CD4-positive, alpha-beta memory T cell (primary cell): ENCODE results near the gene ERG28. TPM values are rescaled to one million over a fixed set of nuclear protein-coding genes. Genes with fewer than 3 reads are reported as not detected.
A peak's percentile ranks its signal among the peaks of the same experiment; 100 is the strongest.

ENCODE experiments used
- CTCF ChIA-PET: fragments of 350-600 bp; sonication (Branson Sonifier 250); formaldehyde crosslinking; loops from one replicate; lab custom pipeline; 2021; ENCODE audit warnings: inconsistent platforms; ENCODE audit not compliant: partially characterized antibody; lab: Charles Lee
- POLR2A ChIA-PET: fragments of 350-600 bp; sonication (Branson Sonifier 250); formaldehyde crosslinking; loops from one replicate; lab custom pipeline; 2021; ENCODE audit not compliant: partially characterized antibody; lab: Charles Lee
- DNase-seq, 5 donors: peaks; one replicate each; pipeline versions ENCODE4 v3.0.0 to v3.0.0-alpha.2; 2020 to 2022; ENCODE audit warnings: mixed read lengths in 1 of 5
- H3K27ac ChIP-seq: one replicate; pipeline ENCODE4 v1.7.0; 2013; ENCODE audit warnings: low read depth, low read length
- H3K27me3 ChIP-seq: 2 replicates; pipeline ENCODE4 v1.7.0; 2013; ENCODE audit warnings: mild to moderate bottlenecking, low read length, moderate library complexity; ENCODE audit not compliant: insufficient read depth
- H3K36me3 ChIP-seq: 2 replicates; pipeline ENCODE4 v1.7.0; 2013; ENCODE audit warnings: mild to moderate bottlenecking, low read length, moderate library complexity; ENCODE audit not compliant: insufficient read depth
- H3K4me1 ChIP-seq: 2 replicates; pipeline ENCODE4 v1.7.0; 2013; ENCODE audit warnings: mild to moderate bottlenecking, low read length, moderate library complexity; ENCODE audit not compliant: insufficient read depth
- H3K4me3 ChIP-seq, 2 donors: one replicate each; pipeline ENCODE4 v1.7.0; 2013; ENCODE audit warnings: low read length in 2 of 2, mild to moderate bottlenecking in 1 of 2
- H3K9me3 ChIP-seq, 2 donors: one replicate each; pipeline ENCODE4 v1.7.0; 2013; ENCODE audit warnings: low read length in 2 of 2, control low read depth in 1 of 2; ENCODE audit not compliant: control insufficient read depth in 1 of 2
- H3K27ac Mint-ChIP-seq, 7 donors: one replicate each; pipeline ENCODE4 v1.8.0; 2020 to 2021; ENCODE audit warnings: mixed read lengths in 7 of 7, mild to moderate bottlenecking in 6 of 7, inconsistent platforms in 3 of 7, moderate library complexity in 3 of 7
- H3K27me3 Mint-ChIP-seq, 2 donors: one replicate each; pipeline ENCODE4 v1.8.0; 2020 to 2021; ENCODE audit warnings: mixed read lengths in 2 of 2
- H3K36me3 Mint-ChIP-seq, 2 donors: one replicate each; pipeline ENCODE4 v1.8.0; 2020 to 2021; ENCODE audit warnings: mixed read lengths in 2 of 2, inconsistent platforms in 1 of 2, mild to moderate bottlenecking in 1 of 2
- H3K4me1 Mint-ChIP-seq, 4 donors: one replicate each; pipeline ENCODE4 v1.8.0; 2020 to 2021; ENCODE audit warnings: mixed read lengths in 4 of 4, mild to moderate bottlenecking in 1 of 4
- H3K4me3 Mint-ChIP-seq, 8 donors: one replicate each; pipeline ENCODE4 v1.8.0; 2020 to 2021; ENCODE audit warnings: mixed read lengths in 8 of 8, mild to moderate bottlenecking in 7 of 8, moderate library complexity in 6 of 8, inconsistent platforms in 3 of 8
- H3K9me3 Mint-ChIP-seq, 8 donors: one replicate each; pipeline ENCODE4 v1.8.0; 2020 to 2021; ENCODE audit warnings: mixed read lengths in 8 of 8, mild to moderate bottlenecking in 5 of 8, inconsistent platforms in 3 of 8, moderate library complexity in 1 of 8
- intact Hi-C: fragments of 100-400 bp; cut with micrococcal nuclease; formaldehyde crosslinking; loops from one replicate; pipeline ENCODE4 v1.15.1; 2023
- polyA plus RNA-seq, 2 donors: library from polyadenylated mRNA; unstranded; fragments of 300-500 nt; fragmentation: Illumina TruSeq; gene quantifications; one replicate each; pipeline ENCODE4 v1.2.3, GENCODE V29; 2021
- total RNA-seq, 2 experiments: library from RNA; stranded (reverse); gene quantifications; one replicate each; pipeline ENCODE4 v1.2.3, GENCODE V29; 2021

ERG28 gene
- total RNA-seq (10 to 100 TPM; 12.9 to 13.9 TPM), polyA plus RNA-seq (10 to 100 TPM; 30.5 to 43.2 TPM)

GRCh38 chr14:75660630-75661498, at the start of gene ERG28, which contains the start of gene TTLL5:
Gene ERG28 (minus strand): TSS chr14:75660876. CDS start chr14:75657502, 3,374 bp downstream.
Gene TTLL5 (plus strand): TSS chr14:75661246. CDS start chr14:75663150, 1,904 bp downstream.
- Mint-ChIP-seq H3K4me3 (peak within 1 kb of the TSS; percentile 93 to 99 (median 96)), H3K27me3 (no peaks in the 10 kb centered on the region), H3K9me3 (no peaks in the 10 kb centered on the region), H3K36me3 (peaks cover 0 to 32% of the 10 kb centered on the region in 2 donors), H3K27ac (peak within 1 kb of the TSS; percentile 96 to 99 (median 98)), H3K4me1 (peaks cover 12 to 44% (median 28%) of the 10 kb centered on the region in 4 donors)
- no peaks in the 10 kb centered on the region for H3K27me3 ChIP-seq
- H3K4me3 ChIP-seq = peak within 1 kb of the TSS; percentile 92 to 95
- ChIA-PET CTCF (interaction anchor here (0.8 to 14.1 kb wide), 4 partner anchors 9 to 100 kb away, joined by 3 to 388 read pairs (median 7); partner anchors contain the start of gene FLVCR2), POLR2A (interaction anchor here (0.6 to 2.8 kb wide), 14 partner anchors 14 to 1042 kb away, joined by 3 to 14 read pairs (median 4); partner anchors contain the start of genes BATF, FLVCR2, NEK9 and TGFB3)
- peaks cover 20% of the 10 kb centered on the region for H3K4me1 ChIP-seq
- no peaks in the 10 kb centered on the region for H3K9me3 ChIP-seq
- intact Hi-C loops = loop anchor here (1.0 to 10.0 kb wide), 9 partner anchors 139 to 1358 kb away; partner anchors contain the start of genes ABCD4, BATF, GPATCH2L and IFT43
- DNase-seq = peak; percentile 97 to 99 (median 98)
- H3K36me3 ChIP-seq = peaks cover 12% of the 10 kb centered on the region
- peak within 1 kb of the TSS; percentile 88 for H3K27ac ChIP-seq

GRCh38 chr14:75709207-75709812, 48.6 kb upstream of the ERG28 start:
- no peak overlapping the region for H3K4me3 ChIP-seq
- ChIA-PET POLR2A (interaction anchor here (1.2 kb wide), 2 partner anchors 273 to 276 kb away, joined by 5 to 7 read pairs; partner anchors contain the start of gene IFT43), CTCF (interaction anchor here (0.5 to 5.3 kb wide), 32 partner anchors 9 to 938 kb away, joined by 3 to 126 read pairs (median 4); partner anchors contain the start of genes FLVCR2, IFT43 and TGFB3)
- no peak overlapping the region for H3K4me3 Mint-ChIP-seq
- H3K36me3 Mint-ChIP-seq = peaks cover 24 to 29% of the 10 kb centered on the region in 2 donors
- H3K4me1 ChIP-seq = no peaks in the 10 kb centered on the region
- H3K9me3 ChIP-seq = no peaks in the 10 kb centered on the region
- H3K9me3 Mint-ChIP-seq = no peaks in the 10 kb centered on the region
- peak; percentile 49 to 60 (median 56) for DNase-seq
- H3K27ac ChIP-seq = no peak overlapping the region
- H3K36me3 ChIP-seq = no peaks in the 10 kb centered on the region
- no peaks in the 10 kb centered on the region for H3K4me1 Mint-ChIP-seq
- no peaks in the 10 kb centered on the region for H3K27me3 ChIP-seq
- intact Hi-C loops = loop anchor here (5.0 kb wide), 2 partner anchors 643 to 938 kb away; no protein-coding TSS in a partner anchor
- no peaks in the 10 kb centered on the region for H3K27me3 Mint-ChIP-seq
- no peak overlapping the region for H3K27ac Mint-ChIP-seq

- H3K27me3 ChIP-seq = no peaks in the 10 kb centered on the region
- H3K4me3 ChIP-seq = no peak overlapping the region
- H3K9me3 ChIP-seq = no peaks in the 10 kb centered on the region
- no peak overlapping the region for H3K4me3 Mint-ChIP-seq
- no peak overlapping the region for H3K27ac Mint-ChIP-seq
- no peaks in the 10 kb centered on the region for H3K4me1 ChIP-seq
- DNase-seq = no peak
- H3K4me1 Mint-ChIP-seq = no peaks in the 10 kb centered on the region
- intact Hi-C loops = loop anchor here (5.0 kb wide), 2 partner anchors 647 to 942 kb away; no protein-coding TSS in a partner anchor
- H3K36me3 Mint-ChIP-seq = peaks cover 42 to 51% of the 10 kb centered on the region in 2 donors
- no peaks in the 10 kb centered on the region for H3K9me3 Mint-ChIP-seq
- H3K27me3 Mint-ChIP-seq = no peaks in the 10 kb centered on the region
- peaks cover 5% of the 10 kb centered on the region for H3K36me3 ChIP-seq
- no peak overlapping the region for H3K27ac ChIP-seq
- CTCF ChIA-PET = interaction anchor here (1.2 to 1.6 kb wide), 2 partner anchors 50 to 277 kb away, joined by 3 read pairs; partner anchors contain the start of gene TGFB3
- POLR2A ChIA-PET = no interaction called here
Measured at GRCh38 chr14:75705014-75705413, 44.3 kb upstream of the ERG28 start.

- ChIA-PET POLR2A (no interaction called here), CTCF (no interaction called here)
- Histone ChIP-seq H3K27ac (no peak overlapping the region), H3K9me3 (no peaks in the 10 kb centered on the region), H3K36me3 (peaks cover 5% of the 10 kb centered on the region), H3K4me1 (no peaks in the 10 kb centered on the region), H3K27me3 (no peaks in the 10 kb centered on the region), H3K4me3 (no peak overlapping the region)
- intact Hi-C loops = no loop called here
- no peaks in the 10 kb centered on the region for H3K27me3 Mint-ChIP-seq
- H3K27ac Mint-ChIP-seq = no peak overlapping the region
- no peaks in the 10 kb centered on the region for H3K4me1 Mint-ChIP-seq
- no peaks in the 10 kb centered on the region for H3K9me3 Mint-ChIP-seq
- no peak for DNase-seq
- H3K4me3 Mint-ChIP-seq = no peak overlapping the region
- peaks cover 48 to 55% of the 10 kb centered on the region in 2 donors for H3K36me3 Mint-ChIP-seq
Measured at GRCh38 chr14:75703467-75703866, 42.8 kb upstream of the ERG28 start.

- Histone ChIP-seq H3K36me3 (peaks cover 5% of the 10 kb centered on the region), H3K4me3 (no peak overlapping the region), H3K9me3 (no peaks in the 10 kb centered on the region), H3K27me3 (no peaks in the 10 kb centered on the region), H3K27ac (no peak overlapping the region), H3K4me1 (no peaks in the 10 kb centered on the region)
- Mint-ChIP-seq H3K27me3 (no peaks in the 10 kb centered on the region), H3K4me3 (no peak overlapping the region), H3K4me1 (no peaks in the 10 kb centered on the region), H3K27ac (no peak overlapping the region), H3K9me3 (no peaks in the 10 kb centered on the region), H3K36me3 (peaks cover 49 to 58% of the 10 kb centered on the region in 2 donors)
- intact Hi-C loops = no loop called here
- POLR2A ChIA-PET = no interaction called here
- no peak for DNase-seq
- CTCF ChIA-PET = interaction anchor here (1.5 to 1.8 kb wide), 2 partner anchors 276 to 280 kb away, joined by 4 to 8 read pairs; partner anchors contain the start of gene TGFB3
Measured at GRCh38 chr14:75702616-75703261, 42.1 kb upstream of the ERG28 start.

GRCh38 chr14:75702122-75702521, 41.4 kb upstream of the ERG28 start:
- no peak overlapping the region for H3K27ac ChIP-seq
- intact Hi-C loops = no loop called here
- Mint-ChIP-seq H3K27me3 (no peaks in the 10 kb centered on the region), H3K27ac (peak overlapping the region in 1 of 7 donors; percentile 62), H3K9me3 (no peaks in the 10 kb centered on the region), H3K4me1 (no peaks in the 10 kb centered on the region), H3K36me3 (peaks cover 52 to 54% of the 10 kb centered on the region in 2 donors), H3K4me3 (no peak overlapping the region)
- no peak for DNase-seq
- no peaks in the 10 kb centered on the region for H3K4me1 ChIP-seq
- H3K36me3 ChIP-seq = peaks cover 5% of the 10 kb centered on the region
- ChIA-PET CTCF (interaction anchor here (1.5 to 1.8 kb wide), 2 partner anchors 277 to 280 kb away, joined by 4 to 8 read pairs; partner anchors contain the start of gene TGFB3), POLR2A (no interaction called here)
- no peaks in the 10 kb centered on the region for H3K9me3 ChIP-seq
- H3K4me3 ChIP-seq = no peak overlapping the region
- H3K27me3 ChIP-seq = no peaks in the 10 kb centered on the region
